ENCODE measurements around the gene PRR20C. TPM values are rescaled to one million over a fixed set of nuclear protein-coding genes. Genes with fewer than 3 reads are reported as not detected.
"Not testable (repeated sequence)": the region's sequence is repeated elsewhere in the genome, so short reads cannot be mapped to it uniquely, and the experiment has no call there.

PRR20C gene
- total RNA-seq, 1 experiment from 2014 or later, result not detected

GRCh38 chr13:57136093-57136492, 17.8 kb upstream of the PRR20C start:
- intact Hi-C loops (cut with micrococcal nuclease; ENCODE audit: unreplicated experiment), result no loop called here
- CTCF ChIA-PET, result no interaction called here
- H3K4me3 ChIP-seq (ENCODE audit: low read depth, low read length, poor library complexity, severe bottlenecking), result no peak overlapping the region

DNA sequence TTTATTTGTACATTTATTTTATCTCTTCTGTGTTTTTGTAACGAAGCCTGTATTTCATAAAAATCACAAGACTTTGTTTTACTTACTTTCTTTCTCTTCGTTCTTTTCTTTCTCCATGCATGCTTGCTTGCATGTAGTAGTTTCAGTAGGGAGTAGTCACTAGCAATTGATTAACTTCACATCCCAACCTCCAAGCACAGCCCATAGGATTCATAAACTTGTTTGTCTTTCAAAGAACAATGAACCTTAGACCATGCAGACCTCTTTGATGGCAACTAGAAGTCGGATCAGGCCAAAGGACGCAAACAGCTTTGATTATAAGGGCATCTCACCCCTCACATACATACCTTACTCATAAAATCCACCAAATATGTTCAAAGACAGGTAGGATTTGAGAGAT, 16.3 kb upstream of the PRR20C start:
- Histone ChIP-seq H3K4me1 (ENCODE audit: insufficient read depth, low read length, poor library complexity, severe bottlenecking) (no peaks in the 10 kb centered on the region), H3K36me3 (ENCODE audit: insufficient read depth, low read length, poor library complexity, severe bottlenecking) (no peaks in the 10 kb centered on the region), H3K9me3 (ENCODE audit: low read depth, low read length, poor library complexity, severe bottlenecking) (no peaks in the 10 kb centered on the region), H3K27ac (ENCODE audit: low read depth, low read length, poor library complexity, severe bottlenecking) (no peak overlapping the region), H3K27me3 (replicated peaks; ENCODE audit: insufficient read depth, low read depth, low read length, poor library complexity) (no peaks in the 10 kb centered on the region), H3K4me3 (ENCODE audit: low read depth, low read length, poor library complexity, severe bottlenecking) (no peak overlapping the region)
- no TSS peak for BruUV-seq (replicated peaks)
- CTCF ChIA-PET, result no interaction called here
- POLR2A ChIA-PET (ENCODE audit: low non-redundant PET), result no interaction called here
- DNase-seq (ENCODE audit: low spot score), result no peak
- no peak for TF ChIP-seq EZH2 (IDR thresholded peaks at IDR 0.05; ENCODE audit: borderline replicate concordance, low read depth, low read length, poor library complexity, severe bottlenecking)
- no peak for TF ChIP-seq CTCF (conservative IDR thresholded peaks at IDR 0.05; ENCODE audit: low read depth, low read length)
- intact Hi-C loops (cut with micrococcal nuclease; ENCODE audit: unreplicated experiment), result no loop called here

More at GRCh38 chr13:57136093-57136492, 17.8 kb upstream of the PRR20C start:
- no peaks in the 10 kb centered on the region for H3K9me3 ChIP-seq (ENCODE audit: low read depth, low read length, poor library complexity, severe bottlenecking)
- no peaks in the 10 kb centered on the region for H3K36me3 ChIP-seq (ENCODE audit: insufficient read depth, low read length, poor library complexity, severe bottlenecking)
- TF ChIP-seq CTCF (conservative IDR thresholded peaks at IDR 0.05; ENCODE audit: low read depth, low read length) (no peak), EZH2 (IDR thresholded peaks at IDR 0.05; ENCODE audit: borderline replicate concordance, low read depth, low read length, poor library complexity, severe bottlenecking) (no peak)
- BruUV-seq (replicated peaks), result no TSS peak
- no peak overlapping the region for H3K27ac ChIP-seq (ENCODE audit: low read depth, low read length, poor library complexity, severe bottlenecking)
- H3K4me1 ChIP-seq (ENCODE audit: insufficient read depth, low read length, poor library complexity, severe bottlenecking), result no peaks in the 10 kb centered on the region
- no peaks in the 10 kb centered on the region for H3K27me3 ChIP-seq (replicated peaks; ENCODE audit: insufficient read depth, low read depth, low read length, poor library complexity)
- DNase-seq (ENCODE audit: low spot score), result no peak
- POLR2A ChIA-PET (ENCODE audit: low non-redundant PET), result no interaction called here

- Histone ChIP-seq H3K4me1 (ENCODE audit: insufficient read depth, low read length, poor library complexity, severe bottlenecking) (no peaks in the 10 kb centered on the region), H3K4me3 (ENCODE audit: low read depth, low read length, poor library complexity, severe bottlenecking) (no peak overlapping the region), H3K27me3 (replicated peaks; ENCODE audit: insufficient read depth, low read depth, low read length, poor library complexity) (no peaks in the 10 kb centered on the region), H3K36me3 (ENCODE audit: insufficient read depth, low read length, poor library complexity, severe bottlenecking) (no peaks in the 10 kb centered on the region), H3K9me3 (ENCODE audit: low read depth, low read length, poor library complexity, severe bottlenecking) (no peaks in the 10 kb centered on the region), H3K27ac (ENCODE audit: low read depth, low read length, poor library complexity, severe bottlenecking) (no peak overlapping the region)
- BruUV-seq (replicated peaks), result no TSS peak
- TF ChIP-seq CTCF (conservative IDR thresholded peaks at IDR 0.05; ENCODE audit: low read depth, low read length) (no peak), EZH2 (IDR thresholded peaks at IDR 0.05; ENCODE audit: borderline replicate concordance, low read depth, low read length, poor library complexity, severe bottlenecking) (no peak)
- no peak for DNase-seq (ENCODE audit: low spot score)
- CTCF ChIA-PET, result no interaction called here
- POLR2A ChIA-PET (ENCODE audit: low non-redundant PET), result no interaction called here
- intact Hi-C loops (cut with micrococcal nuclease; ENCODE audit: unreplicated experiment), result no loop called here
Observed at GRCh38 chr13:57138988-57139387, 14.9 kb upstream of the PRR20C start.

DNA sequence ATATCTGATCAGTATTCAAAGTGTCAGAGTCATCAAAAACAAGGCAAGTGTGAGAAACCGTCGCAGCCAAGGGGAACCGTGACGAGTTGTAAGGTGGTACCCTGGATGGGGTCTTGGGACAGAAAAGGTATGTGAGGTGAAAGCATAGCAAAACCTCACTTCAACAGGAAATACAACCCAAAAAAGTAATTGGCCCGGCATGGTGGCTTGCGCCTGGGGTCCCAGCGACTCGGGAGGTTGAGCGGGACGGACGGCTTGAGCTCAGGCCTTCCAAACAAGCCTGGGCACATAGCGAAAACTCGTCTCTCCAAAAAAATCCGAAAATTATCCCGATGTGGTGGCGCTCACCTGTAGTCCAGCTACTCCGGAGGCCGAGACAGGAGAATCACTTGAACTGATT, 14.1 kb upstream of the PRR20C start:
- BruUV-seq (replicated peaks); intact Hi-C loops (cut with micrococcal nuclease; ENCODE audit: unreplicated experiment); H3K36me3 ChIP-seq (ENCODE audit: insufficient read depth, low read length, poor library complexity, severe bottlenecking); DNase-seq (ENCODE audit: low spot score); CTCF ChIA-PET; H3K27me3 ChIP-seq (replicated peaks; ENCODE audit: insufficient read depth, low read depth, low read length, poor library complexity); H3K4me1 ChIP-seq (ENCODE audit: insufficient read depth, low read length, poor library complexity, severe bottlenecking); POLR2A ChIA-PET (ENCODE audit: low non-redundant PET); H3K27ac ChIP-seq (ENCODE audit: low read depth, low read length, poor library complexity, severe bottlenecking); H3K4me3 ChIP-seq (ENCODE audit: low read depth, low read length, poor library complexity, severe bottlenecking); H3K9me3 ChIP-seq (ENCODE audit: low read depth, low read length, poor library complexity, severe bottlenecking): not testable (repeated sequence)

- H3K27ac ChIP-seq (ENCODE audit: low read depth, low read length, poor library complexity, severe bottlenecking); H3K36me3 ChIP-seq (ENCODE audit: insufficient read depth, low read length, poor library complexity, severe bottlenecking); intact Hi-C loops (cut with micrococcal nuclease; ENCODE audit: unreplicated experiment); DNase-seq (ENCODE audit: low spot score); H3K4me3 ChIP-seq (ENCODE audit: low read depth, low read length, poor library complexity, severe bottlenecking); CTCF ChIA-PET; BruUV-seq (replicated peaks); H3K9me3 ChIP-seq (ENCODE audit: low read depth, low read length, poor library complexity, severe bottlenecking); POLR2A ChIA-PET (ENCODE audit: low non-redundant PET); H3K27me3 ChIP-seq (replicated peaks; ENCODE audit: insufficient read depth, low read depth, low read length, poor library complexity); H3K4me1 ChIP-seq (ENCODE audit: insufficient read depth, low read length, poor library complexity, severe bottlenecking): not testable (repeated sequence)
Observed at GRCh38 chr13:57140235-57140968, 13.5 kb upstream of the PRR20C start, which contains the start of gene PRR20A. Gene PRR20A (plus strand): TSS chr13:57140918. CDS start chr13:57141305, 387 bp downstream.

All from A673 (cell line).